WI38 (cell line): ENCODE results near the gene CDR2.
"Not testable (repeated sequence)": the region's sequence is repeated elsewhere in the genome, so short reads cannot be mapped to it uniquely, and the experiment has no call there.

ENCODE experiments used
- H3K4me3 ChIP-seq: 2 replicates; pipeline ENCODE4 v1.5.1; 2011; ENCODE audit warnings: low read depth, mild to moderate bottlenecking, control low read depth, low read length
- TF ChIP-seq, protein P1 (sequence below): IDR thresholded peaks from 2 replicates; pipeline ENCODE4 v1.5.1; 2012; ENCODE audit warnings: low read depth, mild to moderate bottlenecking, control low read depth, low read length

CDR2 gene

DNA sequence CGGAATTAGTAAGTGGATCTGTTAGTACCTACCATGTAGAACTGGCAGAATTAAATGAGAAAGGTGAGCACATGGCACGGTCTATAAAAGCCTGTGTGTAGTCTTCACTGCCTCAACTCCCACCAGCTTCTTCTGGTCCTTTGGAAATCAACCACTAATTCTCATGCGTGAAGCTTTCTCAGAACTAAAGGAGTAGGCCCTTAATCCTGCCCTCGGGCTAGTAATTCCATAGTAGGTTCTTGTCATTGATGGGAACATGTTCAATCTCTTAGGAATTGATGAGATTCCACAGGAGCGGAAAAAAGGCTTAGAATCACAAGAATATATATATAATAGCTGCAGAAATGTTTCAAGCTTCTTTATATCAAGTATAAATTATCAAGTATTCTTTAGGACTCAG lies 21.7 kb downstream of the CDR2 start:
- H3K4me3 ChIP-seq, result no peak overlapping the region
- TF ChIP-seq, protein P1, sequence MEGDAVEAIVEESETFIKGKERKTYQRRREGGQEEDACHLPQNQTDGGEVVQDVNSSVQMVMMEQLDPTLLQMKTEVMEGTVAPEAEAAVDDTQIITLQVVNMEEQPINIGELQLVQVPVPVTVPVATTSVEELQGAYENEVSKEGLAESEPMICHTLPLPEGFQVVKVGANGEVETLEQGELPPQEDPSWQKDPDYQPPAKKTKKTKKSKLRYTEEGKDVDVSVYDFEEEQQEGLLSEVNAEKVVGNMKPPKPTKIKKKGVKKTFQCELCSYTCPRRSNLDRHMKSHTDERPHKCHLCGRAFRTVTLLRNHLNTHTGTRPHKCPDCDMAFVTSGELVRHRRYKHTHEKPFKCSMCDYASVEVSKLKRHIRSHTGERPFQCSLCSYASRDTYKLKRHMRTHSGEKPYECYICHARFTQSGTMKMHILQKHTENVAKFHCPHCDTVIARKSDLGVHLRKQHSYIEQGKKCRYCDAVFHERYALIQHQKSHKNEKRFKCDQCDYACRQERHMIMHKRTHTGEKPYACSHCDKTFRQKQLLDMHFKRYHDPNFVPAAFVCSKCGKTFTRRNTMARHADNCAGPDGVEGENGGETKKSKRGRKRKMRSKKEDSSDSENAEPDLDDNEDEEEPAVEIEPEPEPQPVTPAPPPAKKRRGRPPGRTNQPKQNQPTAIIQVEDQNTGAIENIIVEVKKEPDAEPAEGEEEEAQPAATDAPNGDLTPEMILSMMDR, result no peak

DNA sequence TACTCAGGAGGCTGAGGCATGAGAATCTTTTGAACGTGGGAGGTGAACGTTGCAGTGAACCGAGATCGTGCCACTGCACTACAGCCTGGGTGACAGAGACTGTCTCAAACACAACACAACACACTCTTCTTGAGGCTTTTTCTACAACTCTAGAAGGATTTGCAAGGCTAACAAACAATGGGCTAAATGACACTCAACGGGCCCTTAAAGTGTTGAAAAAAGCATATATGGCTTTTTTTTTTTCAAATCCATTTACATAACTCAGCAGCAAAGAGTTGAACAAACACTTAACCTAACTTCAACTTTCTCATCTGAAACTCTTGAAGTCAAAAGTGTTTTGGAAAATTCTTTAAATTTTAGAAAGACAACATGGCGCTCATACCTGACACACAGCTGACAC lies 22.3 kb downstream of the CDR2 start:
- TF ChIP-seq, protein P1, result no peak
- H3K4me3 ChIP-seq, result no peak overlapping the region

DNA sequence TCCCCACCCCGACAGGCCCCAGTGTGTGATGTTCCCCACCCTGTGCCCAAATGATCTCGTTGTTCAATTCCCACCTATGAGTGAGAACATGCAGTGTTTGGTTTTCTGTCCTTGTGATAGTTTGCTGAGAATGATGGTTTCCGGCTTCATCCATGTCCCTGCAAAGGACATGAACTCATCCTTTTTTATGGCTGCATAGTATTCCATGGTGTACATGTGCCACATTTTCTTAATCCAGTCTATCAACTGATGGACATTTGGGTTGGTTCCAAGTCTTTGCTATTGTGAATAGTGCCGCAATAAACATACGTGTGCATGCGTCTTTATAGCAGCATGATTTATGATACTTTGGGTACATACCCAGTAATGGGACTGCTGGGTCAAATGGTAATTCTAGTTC lies 23.4 kb downstream of the CDR2 start:
- not testable (repeated sequence) for H3K4me3 ChIP-seq

DNA sequence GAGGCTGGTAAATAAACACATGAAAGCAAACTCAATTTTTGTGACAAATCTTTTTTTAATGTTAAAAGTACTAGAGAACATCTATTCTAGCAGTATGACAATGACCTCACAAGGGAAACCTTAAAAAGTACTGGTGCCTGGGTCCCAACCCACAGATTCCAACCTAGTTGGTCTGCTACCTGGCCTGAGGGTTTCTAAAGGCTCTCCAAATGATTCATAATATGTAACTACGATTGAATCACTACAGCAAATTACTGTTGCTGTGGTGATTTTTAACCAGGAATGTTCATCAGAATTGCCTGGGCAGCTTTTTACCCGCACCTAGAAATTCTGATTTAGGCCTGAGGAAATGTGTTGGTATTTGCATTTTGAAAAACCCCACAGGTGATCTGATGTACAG lies 26.1 kb downstream of the CDR2 start:
- TF ChIP-seq, protein P1, result no peak
- no peak overlapping the region for H3K4me3 ChIP-seq

DNA sequence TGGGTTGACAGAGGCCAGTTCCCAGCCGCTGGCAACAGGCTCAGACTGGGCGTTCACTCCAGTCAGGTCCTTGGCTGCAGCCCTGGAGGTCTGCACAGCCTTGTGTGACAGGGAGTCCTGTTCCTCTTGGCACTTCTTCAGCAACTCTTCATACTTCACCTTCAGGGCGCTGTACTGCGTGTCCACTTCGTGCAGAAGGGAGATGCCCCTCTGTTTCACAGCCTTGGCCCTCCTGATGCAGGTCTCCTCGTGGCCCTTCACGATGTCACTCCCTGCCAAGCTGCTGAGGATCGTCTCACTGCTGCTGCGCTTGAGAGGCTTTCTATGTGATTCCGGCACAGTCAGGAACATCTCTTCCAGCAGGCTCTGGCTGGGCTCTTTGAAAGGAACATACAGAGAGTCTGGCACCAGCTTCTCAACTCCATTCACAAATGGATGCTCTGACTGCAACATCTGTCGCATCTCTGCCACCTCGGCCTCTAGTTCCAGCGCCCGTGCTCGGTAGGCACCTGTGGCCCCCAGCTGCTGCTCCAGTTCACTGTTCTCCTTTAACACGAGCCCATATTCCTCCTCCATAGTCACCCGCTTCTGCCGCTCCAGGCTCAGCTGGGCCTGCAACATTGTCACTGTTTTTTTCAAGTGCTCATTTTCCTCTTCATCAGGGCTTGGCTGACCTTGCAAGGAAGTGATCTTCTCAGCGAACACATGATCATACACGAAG lies 27.2 kb downstream of the CDR2 start:
- H3K4me3 ChIP-seq, result no peak overlapping the region
- TF ChIP-seq, protein P1, result no peak

DNA sequence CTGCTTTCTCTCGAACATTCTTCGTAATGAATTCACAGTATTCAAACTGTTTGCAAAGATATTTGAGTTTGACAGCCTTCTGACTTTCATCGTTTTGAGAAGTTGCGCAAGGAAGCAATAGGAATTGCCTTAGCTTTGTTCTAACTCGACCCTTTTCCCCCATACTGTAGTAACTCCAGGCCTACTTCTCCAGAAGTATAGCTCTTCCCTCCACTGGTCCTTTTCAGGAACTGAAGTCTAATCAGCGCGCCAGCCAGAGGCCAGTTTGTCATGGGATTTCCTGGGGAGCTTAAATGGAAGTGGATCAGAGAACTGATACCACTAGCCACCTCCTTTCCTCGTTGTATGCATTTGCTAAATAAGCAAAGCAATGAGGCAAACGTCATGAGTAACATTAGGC lies 27.9 kb downstream of the CDR2 start:
- TF ChIP-seq, protein P1, result no peak
- no peak overlapping the region for H3K4me3 ChIP-seq

DNA sequence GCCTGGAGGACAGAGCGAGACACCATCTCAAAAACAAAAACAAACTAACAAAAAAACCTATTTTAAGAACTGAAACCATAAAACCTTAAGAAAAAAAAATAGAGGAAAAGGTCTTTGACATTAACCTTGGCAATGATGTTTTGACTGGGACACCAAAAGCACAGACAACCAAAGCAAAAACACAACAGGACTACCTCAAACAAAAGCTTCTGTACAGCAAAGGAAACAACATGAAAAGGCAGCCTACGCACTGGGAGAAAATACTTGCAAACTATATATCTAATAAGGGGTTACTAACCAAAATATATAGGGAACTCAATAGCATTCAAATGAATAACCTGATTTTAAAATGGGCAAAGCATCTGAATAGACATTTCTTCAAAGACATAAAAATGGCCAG lies 32.3 kb downstream of the CDR2 start:
- TF ChIP-seq, protein P1, result no peak
- H3K4me3 ChIP-seq, result no peak overlapping the region

DNA sequence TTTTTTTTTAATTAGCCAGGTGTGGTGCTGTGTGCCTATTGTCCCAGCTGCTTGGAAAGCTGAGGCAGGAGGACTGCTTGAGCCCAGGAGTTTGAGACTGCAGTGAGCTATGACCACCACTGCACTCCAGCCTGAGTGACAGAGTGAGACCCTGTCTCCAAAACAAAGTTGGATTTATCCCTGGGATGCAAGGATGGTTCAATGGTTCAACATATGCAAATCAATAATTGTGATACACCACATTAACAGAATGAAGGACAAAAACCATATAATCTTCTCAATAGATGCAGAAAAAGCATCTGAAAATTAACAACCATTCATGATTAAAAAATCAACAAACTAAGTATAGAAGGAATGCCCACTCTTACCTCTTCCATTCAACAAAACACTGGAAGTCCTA lies 33.5 kb downstream of the CDR2 start:
- TF ChIP-seq, protein P1, result no peak
- H3K4me3 ChIP-seq, result no peak overlapping the region
